Prostate gland (tissue), 2 donors: ENCODE results near the gene TDRD10. TPM values are rescaled to one million over a fixed set of nuclear protein-coding genes. Genes with fewer than 3 reads are reported as not detected.

Experiments
- DNase-seq: peaks from one replicate; pipeline ENCODE4 v3.0.0-alpha.2; 2019; ENCODE audit warnings: low spot score
- H3K27ac ChIP-seq, 2 donors: fragments of 200-600 bp; sonication (generic); 2 replicates each; pipeline ENCODE4 v1.5.1; 2017 to 2019
- H3K27me3 ChIP-seq: fragments of 200-600 bp; sonication (generic); replicated peaks from 2 replicates; pipeline ENCODE4 v1.5.1; 2019; ENCODE audit not compliant: insufficient read depth
- H3K36me3 ChIP-seq, 2 donors: fragments of 200-600 bp; sonication (generic); 1 replicate in 1 of 2; 2 replicates in 1 of 2; pipeline versions ENCODE4 v1.5.1 to v1.8.1; 2017 to 2019
- H3K4me1 ChIP-seq: fragments of 200-600 bp; sonication (generic); replicated peaks from 2 replicates; pipeline ENCODE4 v1.5.1; 2019
- H3K4me3 ChIP-seq, 2 donors: fragments of 200-600 bp; sonication (generic); 2 replicates each; pipeline ENCODE4 v1.5.1; 2017 to 2019
- H3K9me3 ChIP-seq: fragments of 200-600 bp; sonication (generic); 2 replicates; pipeline ENCODE4 v1.5.1; 2017
- POLR2A ChIP-seq: fragments of 450-650 bp; IDR thresholded peaks from one replicate; pipeline ENCODE4 v1.6.1; 2016; ENCODE audit warnings: antibody characterized with exemption, mild to moderate bottlenecking
- POLR2AphosphoS5 ChIP-seq: sonication (generic); formaldehyde crosslinking; IDR thresholded peaks from one replicate; pipeline ENCODE4 v1.6.1; 2017; ENCODE audit warnings: antibody characterized with exemption
- WGBS: methylation state at CpG from one replicate; pipeline ENCODE4 v1.1.5; 2018; 5-methylcytosine and 5-hydroxymethylcytosine counted together
- intact Hi-C: fragments of 100-400 bp; cut with DNase I; formaldehyde crosslinking; loops from one replicate; pipeline ENCODE4 v1.14.2; 2022
- total RNA-seq, 2 donors: library from RNA; depleted of rRNA; stranded (reverse); fragments of >200 nt; gene quantifications; one replicate each; pipeline ENCODE4 v1.1.0, GENCODE V29; 2016
- TF ChIP-seq, protein P1 (sequence below), 4 experiments: fragments of 200-600 bp in 2 of 4; fragments of 450-650 bp in 2 of 4; sonication (generic) in 2 of 4; IDR thresholded peaks; 1 replicate in 3 of 4; 2 replicates in 1 of 4; pipeline ENCODE4 v1.5.1; 2016 to 2019; ENCODE audit warnings: antibody characterized with exemption in 4 of 4, mild to moderate bottlenecking in 2 of 4, moderate library complexity in 2 of 4

TDRD10 gene
- total RNA-seq, 2 donors from 2014 or later: 0.46 to 11.4 TPM

DNA sequence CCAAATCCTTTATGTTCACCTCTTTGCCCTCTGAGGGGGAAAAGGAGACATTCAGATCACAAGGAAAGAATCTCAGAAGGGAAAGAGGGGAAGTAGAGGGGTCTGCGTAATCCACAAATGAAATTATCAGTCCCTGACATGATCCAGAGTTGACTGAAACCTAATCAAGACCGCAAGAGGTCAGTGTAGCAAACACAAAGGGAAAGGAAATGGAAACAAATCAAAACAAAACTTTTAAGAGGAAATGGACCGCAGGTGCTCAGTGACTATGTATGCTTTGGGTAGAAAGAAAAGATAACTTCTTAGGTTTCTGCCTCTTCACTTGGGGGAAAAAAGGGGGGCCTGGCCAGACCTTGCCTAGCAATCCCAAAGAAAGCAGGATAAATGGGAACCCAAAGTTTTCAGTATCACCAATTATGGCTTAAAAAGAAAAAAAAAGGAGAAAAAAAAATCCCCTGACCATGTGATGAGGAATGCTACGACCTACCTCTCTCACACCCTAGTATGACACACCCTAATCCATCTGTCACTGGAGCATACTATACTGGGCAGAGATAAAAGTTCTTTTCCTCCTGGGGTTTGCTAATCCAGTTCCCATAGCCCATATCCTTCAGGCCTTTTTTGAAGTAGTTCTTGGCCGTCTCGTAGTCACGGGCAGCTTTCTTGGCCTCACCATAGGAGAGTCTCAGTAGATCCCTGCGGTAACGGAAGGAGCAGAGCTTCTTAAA lies 82.4 kb downstream of the TDRD10 start:
- intact Hi-C loops: no loop called here
- no peak for DNase-seq
- Histone ChIP-seq H3K27me3 (no peaks in the 10 kb centered on the region), H3K4me1 (no peaks in the 10 kb centered on the region), H3K4me3 (no peak overlapping the region), H3K27ac (no peak overlapping the region), H3K36me3 (peaks cover 32 to 70% of the 10 kb centered on the region in 2 donors), H3K9me3 (no peaks in the 10 kb centered on the region)
- TF ChIP-seq POLR2AphosphoS5 (no peak), POLR2A (no peak)
- TF ChIP-seq, protein P1, sequence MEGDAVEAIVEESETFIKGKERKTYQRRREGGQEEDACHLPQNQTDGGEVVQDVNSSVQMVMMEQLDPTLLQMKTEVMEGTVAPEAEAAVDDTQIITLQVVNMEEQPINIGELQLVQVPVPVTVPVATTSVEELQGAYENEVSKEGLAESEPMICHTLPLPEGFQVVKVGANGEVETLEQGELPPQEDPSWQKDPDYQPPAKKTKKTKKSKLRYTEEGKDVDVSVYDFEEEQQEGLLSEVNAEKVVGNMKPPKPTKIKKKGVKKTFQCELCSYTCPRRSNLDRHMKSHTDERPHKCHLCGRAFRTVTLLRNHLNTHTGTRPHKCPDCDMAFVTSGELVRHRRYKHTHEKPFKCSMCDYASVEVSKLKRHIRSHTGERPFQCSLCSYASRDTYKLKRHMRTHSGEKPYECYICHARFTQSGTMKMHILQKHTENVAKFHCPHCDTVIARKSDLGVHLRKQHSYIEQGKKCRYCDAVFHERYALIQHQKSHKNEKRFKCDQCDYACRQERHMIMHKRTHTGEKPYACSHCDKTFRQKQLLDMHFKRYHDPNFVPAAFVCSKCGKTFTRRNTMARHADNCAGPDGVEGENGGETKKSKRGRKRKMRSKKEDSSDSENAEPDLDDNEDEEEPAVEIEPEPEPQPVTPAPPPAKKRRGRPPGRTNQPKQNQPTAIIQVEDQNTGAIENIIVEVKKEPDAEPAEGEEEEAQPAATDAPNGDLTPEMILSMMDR (IDR thresholded peaks at IDR 0.05): no peak
- WGBS: 88% methylated on average over 9 of the region's 9 CpGs

DNA sequence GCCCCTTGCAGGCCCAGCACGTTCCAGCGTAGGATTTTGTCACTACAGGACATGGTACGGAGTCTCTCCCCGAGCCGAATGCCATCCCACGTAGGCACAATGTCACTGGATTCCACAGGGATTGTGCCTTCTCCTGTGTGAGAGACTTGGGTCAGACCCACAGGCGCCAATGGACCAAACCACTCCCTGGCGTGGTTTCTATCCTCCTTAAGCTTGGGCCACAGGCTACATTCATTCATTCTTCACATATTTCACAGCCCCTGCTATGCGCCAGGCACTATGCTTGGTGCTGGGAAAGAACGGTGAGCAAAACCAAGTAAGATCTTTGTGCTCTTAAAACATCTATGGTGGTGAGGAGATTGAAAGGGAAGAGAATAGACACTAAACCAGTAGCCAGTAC lies 84.2 kb downstream of the TDRD10 start:
- Histone ChIP-seq H3K27me3 (no peaks in the 10 kb centered on the region), H3K4me1 (no peaks in the 10 kb centered on the region), H3K27ac (no peak overlapping the region), H3K4me3 (no peak overlapping the region), H3K9me3 (no peaks in the 10 kb centered on the region), H3K36me3 (peaks cover 34 to 79% of the 10 kb centered on the region in 2 donors)
- intact Hi-C loops: no loop called here
- TF ChIP-seq POLR2AphosphoS5 (no peak), POLR2A (no peak)
- TF ChIP-seq, protein P1 (IDR thresholded peaks at IDR 0.05): no peak
- 87% methylated on average over 10 of the region's 10 CpGs for WGBS
- DNase-seq: no peak

DNA sequence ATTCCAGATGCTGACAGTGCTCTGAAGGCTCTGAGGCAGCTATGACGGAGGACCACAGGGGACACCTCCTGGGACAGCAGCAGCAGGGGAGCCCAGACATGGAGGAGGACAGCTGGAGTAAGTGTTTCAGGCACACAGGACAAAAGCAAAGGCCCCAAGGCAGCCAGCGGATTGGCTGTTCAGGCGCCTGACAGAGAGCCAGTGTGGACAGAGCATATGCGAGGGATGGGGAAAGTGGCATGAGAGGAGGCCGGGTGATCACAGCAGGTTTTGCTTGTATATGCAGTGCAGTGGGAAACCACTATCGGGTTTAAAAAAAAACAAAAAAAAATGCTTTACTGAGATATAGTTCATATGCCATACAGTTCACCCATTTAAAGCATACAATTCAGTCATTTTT lies 84.6 kb downstream of the TDRD10 start:
- Histone ChIP-seq H3K27me3 (no peaks in the 10 kb centered on the region), H3K4me3 (no peak overlapping the region), H3K9me3 (no peaks in the 10 kb centered on the region), H3K4me1 (no peaks in the 10 kb centered on the region), H3K27ac (no peak overlapping the region), H3K36me3 (peaks cover 34 to 79% of the 10 kb centered on the region in 2 donors)
- 87% methylated on average over 6 of the region's 6 CpGs for WGBS
- intact Hi-C loops: no loop called here
- no peak for DNase-seq
- TF ChIP-seq, protein P1 (IDR thresholded peaks at IDR 0.05): no peak
- TF ChIP-seq POLR2A (no peak), POLR2AphosphoS5 (no peak)

DNA sequence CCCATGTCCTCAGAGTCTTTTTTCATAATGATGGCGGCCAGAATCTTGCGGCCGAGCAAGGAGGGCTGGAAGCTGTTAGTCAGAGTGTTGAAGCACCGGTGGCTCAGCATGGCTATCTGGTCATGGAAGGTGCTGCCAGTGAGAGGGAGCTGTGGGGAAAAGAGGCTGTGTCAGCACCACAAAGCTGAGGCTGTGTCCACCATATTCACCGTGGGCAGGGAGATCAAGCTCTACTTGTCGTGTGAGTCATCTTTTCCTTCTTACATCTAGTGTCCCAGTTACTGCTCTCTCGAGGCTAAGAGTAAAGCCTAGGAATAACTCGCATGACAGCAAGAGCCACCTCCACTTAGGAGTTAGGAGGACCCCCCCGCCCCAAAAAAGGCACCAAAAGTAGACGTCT lies 87.8 kb downstream of the TDRD10 start:
- Histone ChIP-seq H3K27ac (no peak overlapping the region), H3K36me3 (peaks cover 19 to 56% of the 10 kb centered on the region in 2 donors), H3K4me3 (no peak overlapping the region), H3K27me3 (no peaks in the 10 kb centered on the region), H3K4me1 (no peaks in the 10 kb centered on the region), H3K9me3 (no peaks in the 10 kb centered on the region)
- DNase-seq: no peak
- TF ChIP-seq, protein P1 (IDR thresholded peaks at IDR 0.05): no peak
- TF ChIP-seq POLR2A (no peak), POLR2AphosphoS5 (no peak)
- WGBS: 79% methylated on average over 10 of the region's 10 CpGs
- intact Hi-C loops: no loop called here

DNA sequence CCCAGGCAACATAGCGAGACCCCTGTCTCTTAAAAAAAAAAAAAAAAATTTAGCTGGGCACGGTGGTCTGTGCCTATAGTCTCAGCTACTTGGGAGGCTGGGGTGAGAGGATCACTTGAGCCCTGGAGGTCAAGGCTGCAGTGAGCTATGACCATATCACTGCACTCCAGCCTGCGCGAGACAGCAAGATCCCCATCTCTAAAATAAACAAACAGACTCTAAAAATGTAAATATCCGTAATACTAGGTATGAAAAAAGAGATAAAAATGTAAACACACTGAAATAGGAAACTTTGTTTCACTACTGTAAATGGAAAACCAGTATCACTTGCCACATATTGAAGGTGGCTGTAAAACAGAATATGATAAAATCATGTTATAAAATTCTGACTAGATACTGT lies 88.7 kb downstream of the TDRD10 start:
- no peak for DNase-seq
- peaks cover 19 to 48% of the 10 kb centered on the region in 2 donors for H3K36me3 ChIP-seq
- TF ChIP-seq, protein P1 (IDR thresholded peaks at IDR 0.05): no peak
- no peak for TF ChIP-seq POLR2AphosphoS5
- TF ChIP-seq POLR2A: no peak
- no peak overlapping the region for H3K4me3 ChIP-seq
- 56% methylated on average over 5 of the region's 5 CpGs for WGBS
- H3K9me3 ChIP-seq: no peaks in the 10 kb centered on the region
- H3K27me3 ChIP-seq: no peaks in the 10 kb centered on the region
- intact Hi-C loops: no loop called here
- H3K27ac ChIP-seq: no peak overlapping the region
- no peaks in the 10 kb centered on the region for H3K4me1 ChIP-seq
